HUES6 (cell line): ENCODE results near the gene USP36.
"Not testable (repeated sequence)": the region's sequence is repeated elsewhere in the genome, so short reads cannot be mapped to it uniquely, and the experiment has no call there.

Source experiments
- H3K27ac ChIP-seq: 2 replicates; pipeline ENCODE4 v1.7.0; 2013; ENCODE audit warnings: low read depth, mild to moderate bottlenecking, low read length, inconsistent platforms
- H3K27me3 ChIP-seq: 2 replicates; pipeline ENCODE4 v1.6.1; 2013; ENCODE audit warnings: low read length; ENCODE audit not compliant: control insufficient read depth, insufficient read depth
- H3K36me3 ChIP-seq: 2 replicates; pipeline ENCODE4 v1.6.1; 2013; ENCODE audit warnings: low read length; ENCODE audit not compliant: control insufficient read depth, insufficient read depth
- H3K4me1 ChIP-seq: 2 replicates; pipeline ENCODE4 v1.6.1; 2013; ENCODE audit warnings: low read length; ENCODE audit not compliant: control insufficient read depth, insufficient read depth
- H3K4me3 ChIP-seq: 2 replicates; pipeline ENCODE4 v1.5.1; 2013; ENCODE audit warnings: low read depth, low read length
- H3K9ac ChIP-seq: one replicate; pipeline ENCODE4 v1.6.1; 2013; ENCODE audit warnings: mild to moderate bottlenecking, low read length
- H3K9me3 ChIP-seq: 2 replicates; pipeline ENCODE4 v1.6.1; 2013; ENCODE audit warnings: low read depth, low read length; ENCODE audit not compliant: control insufficient read depth, insufficient read depth

The USP36 gene

DNA sequence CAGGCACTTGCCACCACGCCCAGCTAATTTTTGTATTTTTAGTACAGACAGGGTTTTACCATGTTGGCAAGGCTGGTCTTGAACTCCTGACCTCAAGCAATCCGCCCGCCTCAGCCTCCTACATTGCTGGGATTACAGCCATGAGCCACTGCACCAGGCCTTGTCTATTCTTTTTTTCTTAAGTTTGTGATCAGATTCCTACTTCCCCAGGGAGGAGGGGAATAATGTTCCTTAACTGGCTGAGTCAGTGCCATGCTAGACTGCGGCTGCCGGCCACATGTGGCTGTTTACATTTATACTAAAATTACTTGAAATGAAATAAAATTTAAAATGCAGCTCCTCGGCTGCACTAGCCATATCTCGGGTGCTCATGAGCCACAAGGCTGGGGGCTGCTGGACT is 27.8 kb upstream of the USP36 start:
- no peaks in the 10 kb centered on the region for H3K9me3 ChIP-seq
- peaks cover 3% of the 10 kb centered on the region; the same call in 1 of the 2 replicates for H3K4me1 ChIP-seq
- no peaks in the 10 kb centered on the region for H3K27me3 ChIP-seq
- H3K4me3 ChIP-seq = no peak overlapping the region
- no peak overlapping the region for H3K27ac ChIP-seq
- H3K9ac ChIP-seq = no peak overlapping the region
- H3K36me3 ChIP-seq = peaks cover 12% of the 10 kb centered on the region

DNA sequence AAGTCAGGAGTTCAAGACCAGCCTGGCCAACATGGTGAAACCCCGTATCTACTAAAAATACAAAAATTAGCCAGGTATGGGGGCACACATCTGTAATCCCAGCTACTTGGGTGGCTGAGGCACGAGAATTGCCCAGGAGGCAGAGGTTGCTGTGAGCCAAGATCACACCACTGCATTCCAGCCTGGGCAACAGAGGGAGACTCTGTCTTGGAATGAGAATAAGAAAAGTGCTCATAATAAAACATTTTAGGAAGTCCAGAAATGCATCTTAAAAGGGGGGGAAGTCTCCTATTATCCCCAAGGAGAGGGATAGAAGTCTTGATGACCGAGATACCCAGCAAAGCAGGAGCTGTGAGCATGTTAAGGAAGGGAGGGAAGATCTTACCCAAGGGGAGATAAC is 26.4 kb upstream of the USP36 start:
- not testable (repeated sequence) for H3K27me3 ChIP-seq, H3K36me3 ChIP-seq, H3K9ac ChIP-seq, H3K9me3 ChIP-seq, H3K4me1 ChIP-seq, H3K4me3 ChIP-seq, H3K27ac ChIP-seq

GRCh38 chr17:78865682-78866390 is 25.2 kb upstream of the USP36 start:
- Histone ChIP-seq H3K27ac (no peak overlapping the region), H3K4me1 (peaks cover 3% of the 10 kb centered on the region; the same call in 1 of the 2 replicates), H3K9ac (no peak overlapping the region), H3K36me3 (peaks cover 8% of the 10 kb centered on the region; the same call in 1 of the 2 replicates), H3K9me3 (no peaks in the 10 kb centered on the region), H3K27me3 (no peaks in the 10 kb centered on the region), H3K4me3 (no peak overlapping the region)

DNA sequence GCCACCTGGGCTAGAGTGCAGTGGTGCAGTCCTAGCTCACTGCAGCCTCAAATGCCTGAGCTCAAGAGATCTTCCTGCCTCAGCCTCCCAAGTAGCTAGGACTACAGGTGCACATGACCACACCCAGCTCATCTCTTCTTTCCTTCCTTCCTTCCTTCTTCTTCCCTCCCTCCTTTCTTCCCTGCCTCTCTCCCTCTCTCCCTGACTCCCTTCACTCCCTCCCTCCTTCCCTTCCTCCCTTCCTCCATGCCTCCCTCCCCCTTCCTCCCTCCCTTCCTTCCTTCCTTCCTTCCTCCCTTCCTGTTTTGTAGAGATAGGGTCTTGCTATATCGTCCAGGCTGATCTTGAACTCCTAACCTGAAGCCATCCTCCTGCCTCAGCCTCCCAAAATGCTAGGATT is 23.5 kb upstream of the USP36 start:
- Histone ChIP-seq H3K27ac (no peak overlapping the region), H3K27me3 (no peaks in the 10 kb centered on the region), H3K9ac (no peak overlapping the region), H3K4me1 (peaks cover 3% of the 10 kb centered on the region; the same call in 1 of the 2 replicates), H3K9me3 (no peaks in the 10 kb centered on the region), H3K36me3 (peaks cover 3% of the 10 kb centered on the region; the same call in 1 of the 2 replicates), H3K4me3 (no peak overlapping the region)

DNA sequence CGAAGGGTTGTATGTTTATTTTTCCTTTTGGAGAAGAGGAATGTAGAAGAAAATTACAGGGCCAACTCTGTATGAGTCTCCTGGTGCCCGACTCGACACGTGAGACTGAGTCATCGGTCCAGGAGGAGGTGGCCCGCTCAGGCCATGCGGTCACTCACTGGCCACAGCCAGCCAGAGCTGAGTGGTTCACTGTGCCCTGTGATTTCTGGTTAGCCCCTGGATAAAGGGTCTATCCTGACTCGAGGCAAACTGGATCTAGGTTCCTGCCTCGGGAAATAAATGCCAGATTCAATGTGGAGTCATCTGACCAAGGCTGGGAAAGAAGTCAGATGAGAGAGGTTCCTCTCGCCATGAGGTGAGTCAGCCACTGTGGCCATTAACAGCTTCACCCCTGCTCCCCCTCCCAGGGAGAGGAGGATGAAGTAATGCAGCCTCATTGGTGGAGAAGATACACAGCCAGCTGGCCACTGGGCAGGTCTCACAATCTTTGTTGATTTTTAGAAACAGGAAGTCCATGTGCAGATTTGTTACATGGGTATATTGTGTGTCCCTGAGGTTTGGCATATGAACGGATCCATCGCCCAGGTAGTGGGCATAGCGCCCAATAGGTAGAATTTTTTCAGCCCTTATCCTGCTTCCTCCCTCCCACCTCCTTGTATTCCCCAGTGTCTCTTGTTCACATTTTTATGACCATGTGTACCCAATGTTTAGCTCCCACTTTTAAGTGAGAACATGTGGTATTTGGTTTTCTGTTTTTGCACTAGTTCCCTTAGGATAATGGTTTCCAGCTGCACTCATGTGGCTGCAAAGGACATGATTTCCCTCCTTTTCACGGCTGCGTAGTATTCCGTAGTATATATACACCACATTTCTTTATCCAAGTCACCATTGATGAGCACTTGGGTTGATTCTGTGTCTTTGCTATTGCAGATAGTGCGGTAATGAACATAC is 21.7 kb upstream of the USP36 start:
- Histone ChIP-seq H3K4me3 (no peak overlapping the region), H3K9ac (no peak overlapping the region), H3K9me3 (no peaks in the 10 kb centered on the region), H3K27ac (no peak overlapping the region), H3K4me1 (peaks cover 3% of the 10 kb centered on the region; the same call in 1 of the 2 replicates), H3K27me3 (no peaks in the 10 kb centered on the region), H3K36me3 (no peaks in the 10 kb centered on the region; the same call in 1 of the 2 replicates)

- no peaks in the 10 kb centered on the region; the same call in 1 of the 2 replicates for H3K36me3 ChIP-seq
- H3K4me1 ChIP-seq = peaks cover 3% of the 10 kb centered on the region; the same call in 1 of the 2 replicates
- H3K4me3 ChIP-seq = no peak overlapping the region
- no peaks in the 10 kb centered on the region for H3K27me3 ChIP-seq
- no peaks in the 10 kb centered on the region for H3K9me3 ChIP-seq
- no peak overlapping the region for H3K9ac ChIP-seq
- H3K27ac ChIP-seq = no peak overlapping the region
Measured at GRCh38 chr17:78861229-78861628, 20.6 kb upstream of the USP36 start.

- Histone ChIP-seq H3K9ac (no peak overlapping the region), H3K4me1 (no peaks in the 10 kb centered on the region)
Measured at GRCh38 chr17:78859051-78859450, 18.4 kb upstream of the USP36 start.

DNA sequence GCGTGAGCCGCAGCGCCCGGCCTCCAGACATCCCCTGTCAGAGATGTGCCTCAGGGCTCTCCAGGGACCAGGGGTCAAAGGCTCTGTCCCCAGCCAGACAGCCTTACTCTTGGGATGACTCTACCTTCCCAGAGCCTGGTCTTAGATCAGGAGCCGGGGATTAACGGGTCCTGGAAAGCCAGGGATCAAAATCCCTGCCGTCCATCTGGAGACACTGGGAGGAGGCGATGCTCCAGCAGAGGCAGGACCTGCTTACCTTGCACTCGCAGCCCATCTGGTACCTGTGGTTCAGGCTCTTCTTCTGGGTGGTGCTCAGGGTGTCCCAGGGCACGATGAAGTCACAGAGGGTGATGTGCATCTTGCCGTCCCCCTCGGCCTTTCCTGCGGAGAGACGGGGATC is 16.7 kb upstream of the USP36 start:
- H3K9me3 ChIP-seq = no peaks in the 10 kb centered on the region
- H3K4me1 ChIP-seq = no peaks in the 10 kb centered on the region
- no peak overlapping the region for H3K9ac ChIP-seq
- H3K4me3 ChIP-seq = no peak overlapping the region
- H3K27ac ChIP-seq = no peak overlapping the region
- no peaks in the 10 kb centered on the region for H3K27me3 ChIP-seq
- peaks cover 4% of the 10 kb centered on the region; the same call in 1 of the 2 replicates for H3K36me3 ChIP-seq

More at GRCh38 chr17:78859051-78859450, 18.4 kb upstream of the USP36 start:
- no peak overlapping the region for H3K4me3 ChIP-seq
- H3K9me3 ChIP-seq = no peaks in the 10 kb centered on the region
- H3K27me3 ChIP-seq = no peaks in the 10 kb centered on the region
- peaks cover 4% of the 10 kb centered on the region; the same call in 1 of the 2 replicates for H3K36me3 ChIP-seq
- H3K27ac ChIP-seq = no peak overlapping the region

DNA sequence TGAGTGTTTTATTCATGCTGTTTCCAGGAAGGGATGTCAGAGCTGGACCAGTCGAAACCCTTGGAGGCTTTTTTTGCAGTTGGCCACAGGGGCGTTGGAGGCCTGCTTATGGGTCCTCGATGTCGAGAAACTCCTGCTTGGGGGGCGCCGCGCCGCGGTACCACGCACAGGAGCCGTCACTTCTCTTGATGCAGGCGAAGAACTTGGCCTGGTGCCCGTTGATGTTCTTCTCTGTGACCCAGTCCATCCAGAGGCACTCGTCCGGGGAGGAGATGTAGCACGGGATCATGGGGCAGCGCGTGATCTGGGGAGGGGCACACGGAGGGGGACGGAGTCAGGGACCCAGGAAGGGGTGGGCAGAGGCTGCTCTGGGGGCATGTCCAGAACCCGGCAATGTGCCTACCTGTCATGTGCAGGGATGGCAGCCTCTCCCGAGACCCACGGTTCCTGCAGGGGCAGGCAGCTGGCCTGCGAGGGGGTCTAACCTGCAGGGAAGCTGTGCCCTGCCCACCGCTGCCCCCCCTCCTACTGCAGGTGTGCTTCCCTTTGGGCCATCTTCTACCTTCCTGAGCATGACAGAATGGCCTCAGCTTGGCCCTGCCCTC is 15.0 kb upstream of the USP36 start:
- H3K36me3 ChIP-seq = peaks cover 4% of the 10 kb centered on the region; the same call in 1 of the 2 replicates
- H3K9ac ChIP-seq = no peak overlapping the region

DNA sequence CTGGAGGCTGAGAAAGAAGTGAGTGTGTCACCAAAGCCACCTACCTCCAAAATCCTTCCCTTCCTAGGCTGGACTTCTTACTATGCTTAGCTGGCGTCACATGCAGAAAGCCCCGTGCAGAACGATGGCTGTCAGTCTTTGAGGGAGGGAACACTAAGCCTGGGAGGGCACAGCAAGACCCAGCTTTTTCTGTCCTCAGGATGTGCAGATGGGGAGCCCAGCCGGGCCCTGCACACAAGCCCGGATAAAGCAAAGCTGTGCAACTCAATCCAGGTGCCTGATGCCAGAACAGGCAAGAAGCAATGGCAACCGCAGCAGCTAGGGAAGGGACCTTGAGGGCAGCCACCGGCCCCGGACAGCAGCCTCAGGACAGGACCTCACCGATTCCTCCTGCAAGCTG is 13.9 kb upstream of the USP36 start:
- Histone ChIP-seq H3K9me3 (no peaks in the 10 kb centered on the region), H3K27ac (no peak overlapping the region)

More for the DNA sequence above, 15.0 kb upstream of the USP36 start:
- H3K4me1 ChIP-seq = no peaks in the 10 kb centered on the region
- H3K27me3 ChIP-seq = no peaks in the 10 kb centered on the region
- H3K9me3 ChIP-seq = no peaks in the 10 kb centered on the region
- H3K27ac ChIP-seq = no peak overlapping the region
- H3K4me3 ChIP-seq = no peak overlapping the region

More for the DNA sequence above, 13.9 kb upstream of the USP36 start:
- Histone ChIP-seq H3K9ac (no peak overlapping the region), H3K27me3 (no peaks in the 10 kb centered on the region), H3K36me3 (peaks cover 4% of the 10 kb centered on the region; the same call in 1 of the 2 replicates), H3K4me3 (no peak overlapping the region), H3K4me1 (no peaks in the 10 kb centered on the region)
